A673 (cell line): ENCODE results near the gene XAB2. TPM values are rescaled to one million over a fixed set of nuclear protein-coding genes. Genes with fewer than 3 reads are reported as not detected.

Source experiments
- BruUV-seq: library from RNA; stranded (reverse); fragments of 400-500 nt; replicated peaks from 2 replicates; lab custom pipeline; 2021; lab: Mats Ljungman, UMichigan
- CTCF ChIA-PET: fragments of 300-600 bp; sonication (Branson Sonifier 250); formaldehyde crosslinking; loops from one replicate; lab custom pipeline; 2022; ENCODE audit warnings: antibody characterized with exemption; lab: Charles Lee
- POLR2A ChIA-PET: fragments of 300-600 bp; sonication (Branson Sonifier 250); formaldehyde crosslinking; loops from one replicate; lab custom pipeline; 2022; ENCODE audit warnings: antibody characterized with exemption; ENCODE audit not compliant: low non-redundant PET; lab: Charles Lee
- DNase-seq: peaks from one replicate; pipeline ENCODE4 v3.0.0-alpha.2; 2015; ENCODE audit warnings: low spot score
- H3K27ac ChIP-seq: fragments of 200-600 bp; sonication (generic); 2 replicates; pipeline ENCODE4 v1.5.1; 2016; ENCODE audit warnings: mixed run types, low read depth, mild to moderate bottlenecking, mixed read lengths, antibody characterized with exemption, low read length; ENCODE audit not compliant: poor library complexity, severe bottlenecking
- H3K27me3 ChIP-seq: fragments of 200-600 bp; sonication (generic); replicated peaks from 2 replicates; pipeline ENCODE4 v1.6.1; 2017; ENCODE audit warnings: mixed run types, low read depth, mild to moderate bottlenecking, mixed read lengths, antibody characterized with exemption, low read length; ENCODE audit not compliant: insufficient read depth, poor library complexity
- H3K36me3 ChIP-seq: fragments of 200-600 bp; sonication (generic); 2 replicates; pipeline ENCODE4 v1.6.1; 2016; ENCODE audit warnings: mixed run types, mild to moderate bottlenecking, mixed read lengths, antibody characterized with exemption, low read length; ENCODE audit not compliant: insufficient read depth, poor library complexity, severe bottlenecking
- H3K4me1 ChIP-seq: fragments of 200-600 bp; sonication (generic); 2 replicates; pipeline ENCODE4 v1.6.1; 2017; ENCODE audit warnings: mixed run types, mild to moderate bottlenecking, mixed read lengths, antibody characterized with exemption, low read length; ENCODE audit not compliant: insufficient read depth, poor library complexity, severe bottlenecking
- H3K4me3 ChIP-seq: fragments of 200-600 bp; sonication (generic); 2 replicates; pipeline ENCODE4 v1.5.1; 2016; ENCODE audit warnings: low read depth, mixed run types, mild to moderate bottlenecking, mixed read lengths, low read length; ENCODE audit not compliant: poor library complexity, severe bottlenecking
- H3K9me3 ChIP-seq: fragments of 200-600 bp; sonication (generic); 2 replicates; pipeline ENCODE4 v1.6.1; 2016; ENCODE audit warnings: mixed run types, low read depth, mild to moderate bottlenecking, mixed read lengths, antibody characterized with exemption, low read length; ENCODE audit not compliant: poor library complexity, severe bottlenecking
- CTCF ChIP-seq: fragments of 300-800, 200-600 bp; sonication (generic); conservative IDR thresholded peaks from 2 replicates; pipeline ENCODE4 v1.5.1; 2017; ENCODE audit warnings: low read depth, mild to moderate bottlenecking, antibody characterized with exemption, low read length, moderate library complexity, mixed read lengths
- EZH2 ChIP-seq: fragments of 200-600 bp; sonication (generic); IDR thresholded peaks from 2 replicates; pipeline ENCODE4 v1.6.1; 2017; ENCODE audit warnings: borderline replicate concordance, low read depth, mild to moderate bottlenecking, mixed read lengths, antibody characterized with exemption, low read length; ENCODE audit not compliant: poor library complexity, severe bottlenecking
- intact Hi-C: fragments of 100-400 bp; cut with micrococcal nuclease; formaldehyde crosslinking; loops from one replicate; pipeline ENCODE4 v1.10.0; 2022; ENCODE audit not compliant: unreplicated experiment
- total RNA-seq: library from RNA; stranded (reverse); gene quantifications from 2 replicates; pipeline ENCODE4 v1.2.3, GENCODE V29; 2021

XAB2 gene
- total RNA-seq, 1 experiment from 2014 or later: 46.8 TPM

GRCh38 chr19:7662657-7663056 is 33.3 kb upstream of the XAB2 start:
- CTCF ChIA-PET: no interaction called here
- H3K27ac ChIP-seq: no peak overlapping the region

GRCh38 chr19:7661744-7662538 is 32.6 kb upstream of the XAB2 start:
- no peaks in the 10 kb centered on the region for H3K36me3 ChIP-seq
- ChIA-PET CTCF (no interaction called here), POLR2A (no interaction called here)
- no peaks in the 10 kb centered on the region for H3K27me3 ChIP-seq
- no peak overlapping the region for H3K27ac ChIP-seq
- no peak overlapping the region for H3K4me3 ChIP-seq
- H3K9me3 ChIP-seq: no peaks in the 10 kb centered on the region
- H3K4me1 ChIP-seq: no peaks in the 10 kb centered on the region
- no peak for DNase-seq
- intact Hi-C loops: no loop called here
- no TSS peak for BruUV-seq
- TF ChIP-seq EZH2 (no peak), CTCF (no peak)

More at GRCh38 chr19:7662657-7663056, 33.3 kb upstream of the XAB2 start:
- intact Hi-C loops: no loop called here
- Histone ChIP-seq H3K36me3 (no peaks in the 10 kb centered on the region), H3K9me3 (no peaks in the 10 kb centered on the region), H3K27me3 (no peaks in the 10 kb centered on the region), H3K4me3 (no peak overlapping the region), H3K4me1 (no peaks in the 10 kb centered on the region)
- no TSS peak for BruUV-seq
- no peak for DNase-seq
- POLR2A ChIA-PET: no interaction called here
- TF ChIP-seq EZH2 (no peak), CTCF (no peak)

GRCh38 chr19:7658219-7658686 is 28.9 kb upstream of the XAB2 start:
- no peak for TF ChIP-seq CTCF
- no peak for TF ChIP-seq EZH2
- H3K4me1 ChIP-seq: no peaks in the 10 kb centered on the region
- DNase-seq: no peak
- H3K27me3 ChIP-seq: no peaks in the 10 kb centered on the region
- intact Hi-C loops: no loop called here
- H3K36me3 ChIP-seq: no peaks in the 10 kb centered on the region
- H3K27ac ChIP-seq: no peak overlapping the region
- CTCF ChIA-PET: interaction anchor here (0.6 kb wide), 1 partner anchor 23 kb away, joined by 3 read pairs; the partner anchor contains the start of gene TRAPPC5
- H3K4me3 ChIP-seq: no peak overlapping the region
- POLR2A ChIA-PET: no interaction called here
- H3K9me3 ChIP-seq: no peaks in the 10 kb centered on the region
- BruUV-seq: no TSS peak
